Activated B cell treated with CpG ODN at 0.5 μM for 24 hours (primary cell): ENCODE data around the gene LRRC61. TPM values are rescaled to one million over a fixed set of nuclear protein-coding genes. Genes with fewer than 3 reads are reported as not detected.

ENCODE experiments used
- ATAC-seq: fragments of 200-7000 bp; cut with Tn5 transposase; one replicate; pipeline ENCODE4 v1.10.0; 2021; ENCODE audit warnings: low read depth, mild to moderate bottlenecking, moderate library complexity
- CTCF ChIA-PET: fragments of 350-600 bp; sonication (Branson Sonifier 250); formaldehyde crosslinking; loops from one replicate; lab custom pipeline; 2021; ENCODE audit warnings: antibody characterized with exemption; lab: Charles Lee
- POLR2A ChIA-PET: fragments of 350-600 bp; sonication (Branson Sonifier 250); formaldehyde crosslinking; loops from one replicate; lab custom pipeline; 2021; ENCODE audit warnings: antibody characterized with exemption; lab: Charles Lee
- DNase-seq: peaks from one replicate; pipeline ENCODE4 v3.0.0; 2022
- H3K27ac Mint-ChIP-seq: one replicate; pipeline ENCODE4 v1.8.0; 2020; ENCODE audit warnings: mixed read lengths
- H3K27me3 Mint-ChIP-seq: one replicate; pipeline ENCODE4 v1.8.0; 2021; ENCODE audit warnings: mixed read lengths
- H3K36me3 Mint-ChIP-seq: one replicate; pipeline ENCODE4 v1.8.0; 2021; ENCODE audit warnings: low read depth, mixed read lengths
- H3K4me1 Mint-ChIP-seq: one replicate; pipeline ENCODE4 v1.8.0; 2021; ENCODE audit warnings: mixed read lengths
- H3K4me3 Mint-ChIP-seq: one replicate; pipeline ENCODE4 v1.8.0; 2020; ENCODE audit warnings: mild to moderate bottlenecking, mixed read lengths
- H3K9me3 Mint-ChIP-seq: one replicate; pipeline ENCODE4 v1.8.0; 2020; ENCODE audit warnings: mixed read lengths
- CTCF ChIP-seq: fragments of 200-600 bp; IDR thresholded peaks from one replicate; pipeline ENCODE4 v1.8.0; 2022; ENCODE audit warnings: antibody characterized with exemption, mild to moderate bottlenecking
- intact Hi-C: fragments of 100-400 bp; cut with micrococcal nuclease; formaldehyde crosslinking; loops from one replicate; pipeline ENCODE4 v1.15.1; 2024
- total RNA-seq: library from RNA; stranded (reverse); gene quantifications from 2 replicates; pipeline ENCODE4 v1.2.3, GENCODE V29; 2022

LRRC61 gene
- total RNA-seq, 1 donor from 2014 or later = 11.0 TPM

GRCh38 chr7:150355666-150356059, 32.5 kb downstream of the LRRC61 start:
- no peak overlapping the region for H3K27ac Mint-ChIP-seq
- POLR2A ChIA-PET = interaction anchor here (0.7 to 1.5 kb wide), 6 partner anchors 10 to 66 kb away, joined by 3 to 5 read pairs (median 4); a partner anchor contains a TSS
- no peaks in the 10 kb centered on the region for H3K27me3 Mint-ChIP-seq
- intact Hi-C loops = loop anchor here (1.0 to 10.0 kb wide), 6 partner anchors 10 to 399 kb away; partner anchors contain the start of genes ACTR3C, LRRC61 and ZNF775
- H3K9me3 Mint-ChIP-seq = no peaks in the 10 kb centered on the region
- CTCF ChIA-PET = interaction anchor here (0.7 to 5.1 kb wide), 13 partner anchors 10 to 93 kb away, joined by 3 to 24 read pairs (median 5); a partner anchor contains a TSS
- peaks cover 16% of the 10 kb centered on the region for H3K4me1 Mint-ChIP-seq
- no peak overlapping the region for H3K4me3 Mint-ChIP-seq
- no peak for DNase-seq
- H3K36me3 Mint-ChIP-seq = no peaks in the 10 kb centered on the region
- ATAC-seq = no peak
- no peak for TF ChIP-seq CTCF

- no peaks in the 10 kb centered on the region for H3K36me3 Mint-ChIP-seq
- intact Hi-C loops = loop anchor here (1.0 to 10.0 kb wide), 6 partner anchors 9 to 398 kb away; partner anchors contain the start of genes ACTR3C, LRRC61 and ZNF775
- POLR2A ChIA-PET = interaction anchor here (0.6 to 3.4 kb wide), 7 partner anchors 9 to 63 kb away, joined by 3 to 34 read pairs (median 3); partner anchors contain the start of gene REPIN1
Observed at GRCh38 chr7:150356265-150356897, 33.2 kb downstream of the LRRC61 start.

GRCh38 chr7:150357270-150357669, 34.1 kb downstream of the LRRC61 start:
- peak overlapping the region; percentile 68 for H3K27ac Mint-ChIP-seq
- POLR2A ChIA-PET = interaction anchor here (1.0 to 3.4 kb wide), 7 partner anchors 9 to 76 kb away, joined by 3 to 34 read pairs (median 7); partner anchors contain the start of gene REPIN1
- CTCF ChIA-PET = interaction anchor here (1.4 to 5.1 kb wide), 5 partner anchors 8 to 65 kb away, joined by 3 to 24 read pairs (median 6); a partner anchor contains a TSS
- no peak for TF ChIP-seq CTCF
- no peaks in the 10 kb centered on the region for H3K36me3 Mint-ChIP-seq
- H3K27me3 Mint-ChIP-seq = no peaks in the 10 kb centered on the region
- peaks cover 24% of the 10 kb centered on the region for H3K4me1 Mint-ChIP-seq
- no peak overlapping the region for H3K4me3 Mint-ChIP-seq
- intact Hi-C loops = loop anchor here (2.0 to 10.0 kb wide), 2 partner anchors 34 to 398 kb away; partner anchors contain the start of genes ACTR3C and LRRC61
- DNase-seq (no peak), ATAC-seq (peak; percentile 72)
- no peaks in the 10 kb centered on the region for H3K9me3 Mint-ChIP-seq

More at GRCh38 chr7:150356265-150356897, 33.2 kb downstream of the LRRC61 start:
- H3K9me3 Mint-ChIP-seq = no peaks in the 10 kb centered on the region
- TF ChIP-seq CTCF = peak; percentile 31
- H3K4me3 Mint-ChIP-seq = no peak overlapping the region
- no peaks in the 10 kb centered on the region for H3K27me3 Mint-ChIP-seq
- no peak overlapping the region for H3K27ac Mint-ChIP-seq
- DNase-seq (no peak), ATAC-seq (peak; percentile 57)
- CTCF ChIA-PET = interaction anchor here (0.7 to 5.1 kb wide), 12 partner anchors 9 to 93 kb away, joined by 3 to 24 read pairs (median 5); a partner anchor contains a TSS
- peaks cover 16% of the 10 kb centered on the region for H3K4me1 Mint-ChIP-seq

GRCh38 chr7:150357771-150358427, 34.7 kb downstream of the LRRC61 start:
- Mint-ChIP-seq H3K27me3 (no peaks in the 10 kb centered on the region), H3K4me3 (no peak overlapping the region), H3K4me1 (peaks cover 30% of the 10 kb centered on the region), H3K36me3 (no peaks in the 10 kb centered on the region), H3K27ac (no peak overlapping the region), H3K9me3 (no peaks in the 10 kb centered on the region)
- intact Hi-C loops = loop anchor here (2.0 to 10.0 kb wide), 2 partner anchors 35 to 397 kb away; partner anchors contain the start of genes ACTR3C and LRRC61
- ChIA-PET CTCF (interaction anchor here (1.4 to 5.1 kb wide), 3 partner anchors 50 to 64 kb away, joined by 3 to 24 read pairs (median 19); a partner anchor contains a TSS), POLR2A (interaction anchor here (1.0 to 3.4 kb wide), 8 partner anchors 8 to 76 kb away, joined by 3 to 34 read pairs (median 6); partner anchors contain the start of gene REPIN1)
- ATAC-seq (no peak), DNase-seq (no peak)
- no peak for TF ChIP-seq CTCF
